Measurements from ENCODE around the gene BPGM.

DNA sequence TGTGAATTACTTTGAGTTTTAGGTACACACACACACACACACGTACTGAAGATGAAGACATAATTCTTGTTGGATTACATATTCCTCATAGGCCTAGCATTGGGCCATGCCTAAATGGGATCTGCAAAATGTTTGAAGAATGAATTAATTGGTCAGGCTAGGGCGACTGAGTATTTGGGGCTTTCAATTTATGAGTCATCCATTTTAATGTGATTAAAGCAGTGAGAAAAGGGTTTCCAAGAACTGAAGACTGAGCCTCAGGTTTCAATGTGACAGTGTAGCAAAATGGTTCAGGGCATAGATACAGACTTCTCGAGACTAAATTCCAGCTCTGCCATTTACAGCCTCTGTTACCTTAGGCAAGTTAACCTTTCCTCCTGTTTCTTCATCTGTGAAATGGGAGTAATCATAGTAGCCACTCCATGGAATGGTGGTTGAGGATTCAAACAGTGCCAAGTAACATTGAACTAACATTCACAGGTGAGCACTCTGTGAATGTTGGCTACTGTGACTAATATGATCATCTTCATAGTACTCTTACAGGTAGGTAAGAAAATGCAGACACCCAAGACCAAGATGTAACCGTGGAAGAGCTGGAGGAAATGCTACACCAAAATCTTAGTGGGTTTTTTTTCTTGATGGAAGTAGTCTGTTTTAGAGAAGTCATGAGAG is 7.6 kb downstream of the BPGM start:
- TF ChIP-seq, protein P1, sequence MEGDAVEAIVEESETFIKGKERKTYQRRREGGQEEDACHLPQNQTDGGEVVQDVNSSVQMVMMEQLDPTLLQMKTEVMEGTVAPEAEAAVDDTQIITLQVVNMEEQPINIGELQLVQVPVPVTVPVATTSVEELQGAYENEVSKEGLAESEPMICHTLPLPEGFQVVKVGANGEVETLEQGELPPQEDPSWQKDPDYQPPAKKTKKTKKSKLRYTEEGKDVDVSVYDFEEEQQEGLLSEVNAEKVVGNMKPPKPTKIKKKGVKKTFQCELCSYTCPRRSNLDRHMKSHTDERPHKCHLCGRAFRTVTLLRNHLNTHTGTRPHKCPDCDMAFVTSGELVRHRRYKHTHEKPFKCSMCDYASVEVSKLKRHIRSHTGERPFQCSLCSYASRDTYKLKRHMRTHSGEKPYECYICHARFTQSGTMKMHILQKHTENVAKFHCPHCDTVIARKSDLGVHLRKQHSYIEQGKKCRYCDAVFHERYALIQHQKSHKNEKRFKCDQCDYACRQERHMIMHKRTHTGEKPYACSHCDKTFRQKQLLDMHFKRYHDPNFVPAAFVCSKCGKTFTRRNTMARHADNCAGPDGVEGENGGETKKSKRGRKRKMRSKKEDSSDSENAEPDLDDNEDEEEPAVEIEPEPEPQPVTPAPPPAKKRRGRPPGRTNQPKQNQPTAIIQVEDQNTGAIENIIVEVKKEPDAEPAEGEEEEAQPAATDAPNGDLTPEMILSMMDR (IDR thresholded peaks at IDR 0.05): no peak
- TF ChIP-seq EZH2 (IDR thresholded peaks at IDR 0.05; ENCODE audit: borderline replicate concordance, insufficient read depth, low read depth, low read length, poor library complexity, severe bottlenecking): no peak
